Naive B cell (primary cell): ENCODE data around the gene ARSK. TPM values are rescaled to one million over a fixed set of nuclear protein-coding genes. Genes with fewer than 3 reads are reported as not detected.

ENCODE experiments used
- ATAC-seq, 2 donors: fragments of 150-1000 bp; cut with Tn5 transposase; 2 replicates each; pipeline ENCODE4 v1.10.0; 2021; ENCODE audit warnings: low read depth in 2 of 2, mild to moderate bottlenecking in 2 of 2, moderate library complexity in 2 of 2
- DNase-seq: peaks from one replicate; pipeline ENCODE4 v3.0.0; 2022
- H3K27ac Mint-ChIP-seq, 6 donors: one replicate each; pipeline ENCODE4 v1.8.0; 2020 to 2022; ENCODE audit warnings: mild to moderate bottlenecking in 6 of 6, mixed read lengths in 6 of 6, moderate library complexity in 5 of 6, inconsistent platforms in 2 of 6
- H3K27me3 Mint-ChIP-seq, 3 donors: one replicate each; pipeline ENCODE4 v1.8.0; 2021 to 2022; ENCODE audit warnings: mixed read lengths in 3 of 3, mild to moderate bottlenecking in 1 of 3
- H3K36me3 Mint-ChIP-seq, 2 donors: one replicate each; pipeline ENCODE4 v1.8.0; 2020 to 2022; ENCODE audit warnings: mixed read lengths in 2 of 2, inconsistent platforms in 1 of 2, mild to moderate bottlenecking in 1 of 2
- H3K4me1 Mint-ChIP-seq, 3 donors: one replicate each; pipeline ENCODE4 v1.8.0; 2020 to 2022; ENCODE audit warnings: mixed read lengths in 3 of 3, inconsistent platforms in 1 of 3, mild to moderate bottlenecking in 1 of 3, moderate library complexity in 1 of 3
- H3K4me3 Mint-ChIP-seq, 8 donors: one replicate each; pipeline ENCODE4 v1.8.0; 2020 to 2022; ENCODE audit warnings: mild to moderate bottlenecking in 8 of 8, mixed read lengths in 8 of 8, moderate library complexity in 8 of 8, inconsistent platforms in 2 of 8
- H3K9me3 Mint-ChIP-seq, 7 donors: one replicate each; pipeline ENCODE4 v1.8.0; 2020 to 2022; ENCODE audit warnings: mixed read lengths in 7 of 7, mild to moderate bottlenecking in 5 of 7, inconsistent platforms in 2 of 7, moderate library complexity in 1 of 7
- polyA plus RNA-seq, 6 donors: library from polyadenylated mRNA; unstranded; fragments of 300-500 nt; fragmentation: Illumina TruSeq; gene quantifications; one replicate each; pipeline ENCODE4 v1.2.3, GENCODE V29; 2021; ENCODE audit warnings: low read depth in 6 of 6

Gene ARSK
- polyA plus RNA-seq, 6 donors from 2014 or later: 4.8 to 8.8 (median 6.1) TPM

- DNase-seq (no peak), ATAC-seq (no peak)
- Mint-ChIP-seq H3K4me3 (peak overlapping the region; percentile 83 to 98 (median 92)), H3K27me3 (no peaks in the 10 kb centered on the region), H3K27ac (peak overlapping the region in 1 of 6 donors; percentile 61), H3K4me1 (peaks cover 22 to 26% (median 25%) of the 10 kb centered on the region in 3 donors), H3K36me3 (peaks cover 0 to 2% of the 10 kb centered on the region in 2 donors), H3K9me3 (peaks cover 0 to 3% (median 0%) of the 10 kb centered on the region in 7 donors)
Observed at GRCh38 chr5:95619096-95619495, 64.2 kb downstream of the ARSK start.

GRCh38 chr5:95619514-95620029 is 64.7 kb downstream of the ARSK start:
- DNase-seq: no peak
- no peak for ATAC-seq
- Mint-ChIP-seq H3K27me3 (no peaks in the 10 kb centered on the region), H3K36me3 (no peaks in the 10 kb centered on the region), H3K9me3 (peaks cover 0 to 3% (median 0%) of the 10 kb centered on the region in 7 donors), H3K4me3 (peak overlapping the region; percentile 83 to 98 (median 92)), H3K4me1 (peaks cover 22 to 26% (median 25%) of the 10 kb centered on the region in 3 donors), H3K27ac (peak overlapping the region; percentile 1 to 93 (median 58))

DNA sequence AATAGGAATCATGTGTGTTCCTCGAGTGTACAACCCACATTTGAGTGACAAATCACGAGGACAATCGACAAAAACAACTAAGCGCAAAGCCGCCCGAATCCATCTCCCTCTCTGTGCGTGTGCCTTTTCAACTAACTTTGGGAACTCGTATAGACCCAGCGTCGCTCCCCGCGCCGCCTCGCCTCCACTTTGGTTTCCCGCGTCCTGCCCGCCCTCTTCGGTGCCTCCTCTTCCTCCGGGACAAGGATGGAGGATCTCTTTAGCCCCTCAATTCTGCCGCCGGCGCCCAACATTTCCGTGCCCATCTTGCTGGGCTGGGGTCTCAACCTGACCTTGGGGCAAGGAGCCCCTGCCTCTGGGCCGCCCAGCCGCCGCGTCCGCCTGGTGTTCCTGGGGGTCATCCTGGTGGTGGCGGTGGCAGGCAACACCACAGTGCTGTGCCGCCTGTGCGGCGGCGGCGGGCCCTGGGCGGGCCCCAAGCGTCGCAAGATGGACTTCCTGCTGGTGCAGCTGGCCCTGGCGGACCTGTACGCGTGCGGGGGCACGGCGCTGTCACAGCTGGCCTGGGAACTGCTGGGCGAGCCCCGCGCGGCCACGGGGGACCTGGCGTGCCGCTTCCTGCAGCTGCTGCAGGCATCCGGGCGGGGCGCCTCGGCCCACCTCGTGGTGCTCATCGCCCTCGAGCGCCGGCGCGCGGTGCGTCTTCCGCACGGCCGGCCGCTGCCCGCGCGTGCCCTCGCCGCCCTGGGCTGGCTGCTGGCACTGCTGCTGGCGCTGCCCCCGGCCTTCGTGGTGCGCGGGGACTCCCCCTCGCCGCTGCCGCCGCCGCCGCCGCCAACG is 65.3 kb downstream of the ARSK start, which contains the start of gene GPR150:
TSS of gene GPR150 (plus strand) at position 58 of the 840 bp plus-strand sequence. CDS start at position 247, 189 bp downstream.
- Mint-ChIP-seq H3K9me3 (no peaks in the 10 kb centered on the region), H3K27ac (peak within 1 kb of the TSS; percentile 34 to 93 (median 66)), H3K4me3 (peak within 1 kb of the TSS; percentile 83 to 98 (median 92)), H3K36me3 (no peaks in the 10 kb centered on the region), H3K27me3 (no peaks in the 10 kb centered on the region), H3K4me1 (peaks cover 22 to 26% (median 25%) of the 10 kb centered on the region in 3 donors)
- ATAC-seq: peak; percentile 76 to 81
- DNase-seq: peak; percentile 73

- no peaks in the 10 kb centered on the region for H3K9me3 Mint-ChIP-seq
- peak overlapping the region in 3 of 6 donors; percentile 55 to 92 (median 76) for H3K27ac Mint-ChIP-seq
- ATAC-seq (peak; percentile 36 to 41), DNase-seq (peak; percentile 36)
- H3K4me1 Mint-ChIP-seq: peaks cover 22 to 26% (median 25%) of the 10 kb centered on the region in 3 donors
- H3K4me3 Mint-ChIP-seq: peak overlapping the region; percentile 80 to 92 (median 85)
- no peaks in the 10 kb centered on the region for H3K36me3 Mint-ChIP-seq
- H3K27me3 Mint-ChIP-seq: no peaks in the 10 kb centered on the region
Observed at GRCh38 chr5:95620870-95621838, 66.3 kb downstream of the ARSK start.

DNA sequence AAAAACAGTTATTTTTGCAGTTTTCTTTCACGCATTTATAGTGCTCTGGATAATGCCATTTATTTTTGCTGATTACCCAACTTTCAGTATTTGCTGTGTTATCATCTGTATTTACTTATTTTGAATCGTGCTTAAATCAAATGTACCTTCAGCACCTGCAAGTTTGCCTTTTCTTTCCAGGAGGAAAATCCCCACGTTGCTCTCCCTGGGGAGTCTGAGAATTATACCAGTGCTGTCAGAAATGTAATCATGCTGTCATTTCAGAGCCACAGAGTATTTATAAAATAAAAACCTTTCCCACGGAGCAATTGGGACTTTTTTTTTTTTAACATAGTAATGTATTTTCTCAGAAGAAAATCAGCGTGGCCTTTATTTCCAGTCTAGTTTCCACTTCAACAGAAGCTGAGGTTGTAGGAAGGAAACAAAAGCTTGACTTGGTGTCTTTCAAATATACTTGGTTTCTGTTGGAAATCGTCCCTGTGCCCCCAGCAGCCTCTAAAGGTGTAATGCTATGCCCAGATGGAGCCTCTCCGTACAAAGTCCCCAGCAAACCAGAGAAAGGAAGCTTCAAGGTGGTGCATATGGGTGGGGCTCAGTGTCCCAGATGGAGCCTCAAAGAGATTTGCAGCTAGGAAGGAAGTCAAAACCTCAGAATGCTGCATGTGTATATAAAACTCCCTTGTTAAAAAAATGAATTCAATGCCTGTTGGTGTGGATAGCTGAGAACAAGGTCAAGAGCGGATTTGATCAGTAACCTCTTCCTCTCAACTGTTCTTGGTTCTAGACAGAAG is 67.1 kb downstream of the ARSK start:
- Mint-ChIP-seq H3K27ac (peak overlapping the region in 3 of 6 donors; percentile 49 to 76 (median 55)), H3K36me3 (no peaks in the 10 kb centered on the region), H3K27me3 (no peaks in the 10 kb centered on the region), H3K4me3 (peak overlapping the region; percentile 80 to 92 (median 85)), H3K4me1 (peaks cover 22 to 26% (median 25%) of the 10 kb centered on the region in 3 donors), H3K9me3 (no peaks in the 10 kb centered on the region)
- DNase-seq (peak; percentile 25), ATAC-seq (peak; percentile 16 to 25)

DNA sequence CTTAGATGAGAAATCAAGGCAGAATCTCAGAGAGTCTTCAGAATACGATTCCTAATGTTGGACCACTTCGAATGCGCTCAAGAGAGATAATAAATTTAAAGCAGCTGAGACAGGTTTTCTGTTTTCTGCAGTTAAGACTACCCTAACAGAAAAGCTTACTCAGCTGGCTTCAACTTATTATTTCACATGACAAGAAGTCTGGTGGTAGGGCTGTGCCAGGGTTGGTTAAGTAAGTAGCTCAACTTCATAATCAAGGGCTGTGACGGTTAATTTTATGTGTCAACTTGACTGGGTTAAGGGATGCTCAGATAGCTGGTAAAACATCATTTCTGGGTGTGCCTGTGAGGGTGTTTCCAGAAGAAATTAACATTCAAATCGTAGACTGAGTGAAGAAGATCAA is 68.8 kb downstream of the ARSK start:
- peak overlapping the region in 2 of 8 donors; percentile 9 to 36 for H3K4me3 Mint-ChIP-seq
- ATAC-seq (no peak), DNase-seq (no peak)
- no peaks in the 10 kb centered on the region for H3K9me3 Mint-ChIP-seq
- no peaks in the 10 kb centered on the region for H3K27me3 Mint-ChIP-seq
- no peaks in the 10 kb centered on the region for H3K36me3 Mint-ChIP-seq
- no peak overlapping the region for H3K27ac Mint-ChIP-seq
- peaks cover 22 to 26% (median 25%) of the 10 kb centered on the region in 3 donors for H3K4me1 Mint-ChIP-seq

GRCh38 chr5:95624368-95624767 is 69.5 kb downstream of the ARSK start:
- H3K27me3 Mint-ChIP-seq: no peaks in the 10 kb centered on the region
- ATAC-seq (no peak), DNase-seq (no peak)
- no peaks in the 10 kb centered on the region for H3K36me3 Mint-ChIP-seq
- peaks cover 22 to 25% (median 22%) of the 10 kb centered on the region in 3 donors for H3K4me1 Mint-ChIP-seq
- H3K9me3 Mint-ChIP-seq: no peaks in the 10 kb centered on the region
- peak overlapping the region in 1 of 8 donors; percentile 36 for H3K4me3 Mint-ChIP-seq
- peak overlapping the region in 1 of 6 donors; percentile 13 for H3K27ac Mint-ChIP-seq

GRCh38 chr5:95626701-95627100 is 71.8 kb downstream of the ARSK start:
- Mint-ChIP-seq H3K27ac (peak overlapping the region in 1 of 6 donors; percentile 23), H3K9me3 (no peaks in the 10 kb centered on the region), H3K27me3 (no peaks in the 10 kb centered on the region), H3K36me3 (no peaks in the 10 kb centered on the region), H3K4me3 (no peak overlapping the region), H3K4me1 (peaks cover 15 to 16% (median 16%) of the 10 kb centered on the region in 3 donors)
- no peak for DNase-seq
- ATAC-seq: no peak

GRCh38 chr5:95627971-95628810 is 73.3 kb downstream of the ARSK start:
- Mint-ChIP-seq H3K4me1 (peaks cover 10 to 15% (median 13%) of the 10 kb centered on the region in 3 donors), H3K36me3 (peaks cover 0 to 5% of the 10 kb centered on the region in 2 donors), H3K4me3 (no peak overlapping the region), H3K9me3 (peaks cover 0 to 9% (median 6%) of the 10 kb centered on the region in 7 donors), H3K27ac (no peak overlapping the region), H3K27me3 (no peaks in the 10 kb centered on the region)
- ATAC-seq: no peak
- DNase-seq: no peak

- ATAC-seq: no peak
- no peaks in the 10 kb centered on the region for H3K27me3 Mint-ChIP-seq
Observed at GRCh38 chr5:95628933-95629332, 74.0 kb downstream of the ARSK start.

GRCh38 chr5:95630394-95630917 is 75.6 kb downstream of the ARSK start:
- no peak for ATAC-seq
- H3K4me1 Mint-ChIP-seq: peaks cover 10 to 15% (median 13%) of the 10 kb centered on the region in 3 donors

More at GRCh38 chr5:95628933-95629332, 74.0 kb downstream of the ARSK start:
- H3K4me1 Mint-ChIP-seq: peaks cover 10 to 15% (median 13%) of the 10 kb centered on the region in 3 donors
- H3K9me3 Mint-ChIP-seq: peaks cover 0 to 10% (median 9%) of the 10 kb centered on the region in 7 donors
- DNase-seq: no peak
- H3K4me3 Mint-ChIP-seq: no peak overlapping the region
- H3K27ac Mint-ChIP-seq: no peak overlapping the region
- H3K36me3 Mint-ChIP-seq: peaks cover 0 to 5% of the 10 kb centered on the region in 2 donors

More at GRCh38 chr5:95630394-95630917, 75.6 kb downstream of the ARSK start:
- Mint-ChIP-seq H3K9me3 (peaks cover 0 to 10% (median 9%) of the 10 kb centered on the region in 7 donors), H3K27me3 (no peaks in the 10 kb centered on the region), H3K27ac (no peak overlapping the region), H3K36me3 (peaks cover 0 to 5% of the 10 kb centered on the region in 2 donors), H3K4me3 (no peak overlapping the region)
- no peak for DNase-seq
